Renal pelvis (tissue), 4 donors: ENCODE data around the gene NARF. TPM values are rescaled to one million over a fixed set of nuclear protein-coding genes. Genes with fewer than 3 reads are reported as not detected.
A peak's percentile ranks its signal among the peaks of the same experiment; 100 is the strongest.
"Not testable (repeated sequence)": the region's sequence is repeated elsewhere in the genome, so short reads cannot be mapped to it uniquely, and the experiment has no call there.

Experiments used
- DNase-seq: peaks from one replicate; pipeline ENCODE4 v3.0.0-alpha.2; 2013
- polyA plus RNA-seq, 3 donors: library from polyadenylated mRNA; unstranded; fragments of 120-200 nt; gene quantifications; one replicate each; pipeline ENCODE4 v1.2.1, GENCODE V29; 2013; ENCODE audit not compliant: insufficient read length in 3 of 3

The NARF gene
- polyA plus RNA-seq, 3 donors = 95.4 to 104 (median 98.2) TPM

- no peak for DNase-seq
Observed at GRCh38 chr17:82444284-82444893, 14.2 kb upstream of the NARF start.

GRCh38 chr17:82444941-82445521 is 13.5 kb upstream of the NARF start:
- DNase-seq = no peak

- no peak for DNase-seq
Observed at GRCh38 chr17:82445542-82445941, 13.0 kb upstream of the NARF start.

GRCh38 chr17:82446124-82446523 is 12.4 kb upstream of the NARF start:
- no peak for DNase-seq

DNA sequence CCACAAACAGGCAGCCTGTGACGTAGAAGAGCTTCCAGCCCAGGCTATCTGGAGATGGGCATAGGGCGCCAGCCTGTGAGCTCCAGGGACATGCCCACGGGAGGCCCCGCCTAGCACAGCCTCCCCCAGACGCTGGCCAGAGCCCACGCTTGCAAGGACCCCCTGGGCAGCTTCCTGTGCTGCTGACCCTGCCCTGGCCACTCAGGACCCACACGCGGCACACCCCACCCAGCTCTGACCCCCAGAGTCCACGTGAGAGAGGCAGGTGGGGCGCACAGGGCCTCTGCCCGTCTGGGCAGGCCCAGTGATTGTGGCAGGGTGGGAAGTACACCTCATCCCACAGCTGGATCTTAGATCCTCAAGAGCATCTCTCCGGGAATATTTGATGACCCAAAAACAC is 11.9 kb upstream of the NARF start:
- DNase-seq = no peak

GRCh38 chr17:82447876-82448275 is 10.7 kb upstream of the NARF start:
- DNase-seq = no peak

- DNase-seq = no peak
Observed at GRCh38 chr17:82449131-82449882, 9.2 kb upstream of the NARF start.

DNA sequence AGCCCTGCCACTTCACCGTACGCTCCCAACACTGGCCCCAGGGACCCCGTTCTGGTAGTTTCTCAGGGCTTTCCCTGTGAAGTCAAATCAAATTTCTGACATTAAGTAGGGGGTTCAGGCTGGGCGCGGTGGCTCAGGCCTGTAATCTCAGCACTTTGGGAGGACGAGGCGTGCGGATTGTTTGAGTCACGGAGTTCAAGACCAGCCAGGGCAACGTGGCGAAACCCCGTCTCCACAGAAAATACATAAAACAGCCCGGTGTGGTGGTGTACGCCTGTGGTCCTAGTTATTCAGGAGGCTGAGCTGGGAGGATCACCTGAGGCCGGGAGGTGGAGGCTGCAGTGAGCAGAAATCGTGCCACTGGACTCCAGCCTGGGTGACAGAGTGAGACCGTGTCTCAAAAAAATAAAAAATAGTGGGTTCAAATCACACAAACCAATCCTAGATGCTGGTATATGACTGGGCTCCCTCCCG is 8.6 kb upstream of the NARF start:
- DNase-seq = no peak

DNA sequence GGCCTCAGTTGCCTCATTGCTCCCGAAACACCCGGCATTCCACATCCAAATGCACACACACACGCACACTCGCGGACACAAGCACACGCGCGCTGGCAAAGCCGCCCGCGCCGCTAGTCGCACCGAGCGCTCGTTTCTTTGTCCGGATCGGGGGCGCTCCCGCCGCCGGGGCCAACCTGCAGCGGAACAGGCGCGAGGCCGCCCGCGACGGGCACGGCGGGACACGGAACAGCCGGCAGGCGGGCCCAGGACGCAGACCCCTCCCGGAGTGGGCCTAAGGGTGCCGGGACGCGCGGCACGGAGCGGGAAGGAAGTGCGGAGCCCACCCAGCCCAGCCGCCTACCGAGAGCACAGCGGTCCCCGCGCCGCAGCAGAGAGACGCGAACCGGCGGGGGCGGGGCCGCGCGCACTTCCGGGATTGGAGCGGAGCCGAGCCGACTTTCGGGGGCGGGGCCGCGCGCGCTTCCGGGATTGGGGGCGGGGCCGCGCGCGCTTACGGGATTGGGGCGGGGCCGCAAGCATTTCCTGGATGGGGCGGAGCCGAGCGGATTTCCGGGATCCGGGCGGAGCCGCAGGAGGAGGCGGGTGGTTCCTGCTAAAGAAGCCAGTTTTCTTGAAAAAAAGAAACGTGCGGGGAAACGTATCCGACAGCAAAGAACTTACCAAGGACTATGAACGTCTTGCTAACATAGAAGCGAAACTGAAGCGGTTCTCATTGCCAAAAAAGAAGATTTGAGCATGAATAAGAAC is 8.0 kb upstream of the NARF start, which contains the start of gene CYBC1:
CYBC1 (minus strand) TSS at position 396 of the 750 bp plus-strand sequence. CDS start 1,498 bp downstream, outside the sequence.
- peak; percentile 93 for DNase-seq

- no peak for DNase-seq
Observed at GRCh38 chr17:82452162-82452561, 6.4 kb upstream of the NARF start.

DNA sequence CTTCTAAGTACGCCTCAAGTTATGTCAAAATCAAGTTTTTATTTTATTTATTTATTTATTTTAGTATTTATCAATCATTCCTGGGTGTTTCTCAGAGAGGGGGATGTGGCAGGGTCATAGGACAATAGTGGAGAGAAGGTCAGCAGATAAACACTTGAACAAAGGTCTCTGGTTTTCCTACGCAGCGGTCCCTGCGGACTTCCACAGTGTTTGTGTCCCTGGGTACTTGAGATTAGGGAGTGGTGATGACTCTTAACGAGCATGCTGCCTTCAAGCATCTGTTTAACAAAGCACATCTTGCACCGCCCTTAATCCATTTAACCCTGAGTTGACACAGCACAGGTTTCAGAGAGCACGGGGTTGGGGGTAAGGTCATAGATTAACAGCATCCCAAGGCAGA is 5.4 kb upstream of the NARF start:
- not testable (repeated sequence) for DNase-seq

DNA sequence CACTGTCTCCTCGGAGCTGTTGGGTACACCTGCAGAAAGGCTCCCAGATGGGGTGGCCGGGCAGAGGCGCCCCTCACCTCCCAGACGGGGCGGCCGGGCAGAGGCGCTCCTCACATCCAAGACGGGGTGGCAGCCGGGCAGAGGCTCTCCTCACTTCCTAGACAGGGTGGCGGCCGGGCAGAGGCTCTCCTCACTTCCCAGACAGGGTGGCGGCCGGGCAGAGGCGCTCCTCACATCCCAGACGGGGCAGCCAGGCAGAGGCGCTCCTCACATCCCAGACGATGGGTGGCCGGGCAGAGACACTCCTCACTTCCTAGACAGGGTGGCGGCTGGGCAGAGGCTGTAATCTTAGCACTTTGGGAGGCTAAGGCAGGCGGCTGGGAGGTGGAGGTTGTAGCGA is 4.8 kb upstream of the NARF start:
- DNase-seq = not testable (repeated sequence)

- DNase-seq = no peak
Observed at GRCh38 chr17:82457073-82457928, 1.2 kb upstream of the NARF start.

- no peak for DNase-seq
Observed at GRCh38 chr17:82457929-82458178, 687 bp upstream of the NARF start.

DNA sequence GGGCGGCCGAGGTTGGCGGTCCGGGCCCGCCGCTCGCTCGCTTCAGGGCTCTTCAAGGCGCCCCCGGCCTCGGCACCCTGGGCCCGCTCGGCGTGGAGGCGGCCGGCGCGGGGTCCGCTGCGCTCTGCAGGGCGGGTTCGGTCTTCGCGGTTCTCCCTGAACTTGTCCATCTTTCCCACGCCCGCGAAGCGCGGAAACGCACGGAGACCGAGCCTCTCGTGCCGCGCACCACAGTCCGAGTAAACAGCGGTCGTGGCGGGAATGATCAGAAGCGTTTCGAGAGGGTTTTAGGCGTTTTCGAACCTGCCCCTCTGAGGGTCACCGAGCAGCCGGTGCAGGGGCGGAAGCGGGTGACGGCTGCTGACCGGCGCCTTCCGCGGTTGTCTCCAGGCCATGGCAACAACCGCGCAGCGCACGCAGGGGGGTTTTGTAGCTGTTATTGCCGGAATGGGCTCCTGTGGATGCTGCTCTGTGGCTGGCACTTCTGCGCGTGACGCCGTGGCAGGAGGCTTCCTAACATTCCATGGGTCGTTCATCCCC is 414 bp downstream of the NARF start:
- DNase-seq = no peak

DNA sequence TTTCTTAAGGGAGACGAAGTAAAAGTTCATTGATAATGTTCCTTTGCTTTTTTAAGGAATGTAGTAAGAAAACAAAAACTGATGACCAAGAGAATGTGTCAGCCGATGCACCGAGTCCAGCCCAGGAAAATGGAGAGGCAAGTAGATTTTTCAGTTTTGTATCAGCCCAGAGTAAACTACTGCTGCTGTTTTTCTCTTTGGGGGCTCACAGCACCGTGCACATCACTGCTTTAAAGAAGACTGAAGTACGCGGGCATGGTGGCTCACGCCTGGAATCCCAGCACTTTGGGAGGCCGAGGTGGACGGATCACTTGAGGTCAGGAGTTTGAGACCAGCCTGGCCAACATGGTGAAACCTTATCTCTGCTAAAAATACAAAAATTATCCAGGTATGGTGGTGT is 1.4 kb downstream of the NARF start:
- not testable (repeated sequence) for DNase-seq

- no peak for DNase-seq
Observed at GRCh38 chr17:82461827-82462524, 3.4 kb downstream of the NARF start.

GRCh38 chr17:82463391-82463790 is 4.8 kb downstream of the NARF start:
- DNase-seq = no peak

DNA sequence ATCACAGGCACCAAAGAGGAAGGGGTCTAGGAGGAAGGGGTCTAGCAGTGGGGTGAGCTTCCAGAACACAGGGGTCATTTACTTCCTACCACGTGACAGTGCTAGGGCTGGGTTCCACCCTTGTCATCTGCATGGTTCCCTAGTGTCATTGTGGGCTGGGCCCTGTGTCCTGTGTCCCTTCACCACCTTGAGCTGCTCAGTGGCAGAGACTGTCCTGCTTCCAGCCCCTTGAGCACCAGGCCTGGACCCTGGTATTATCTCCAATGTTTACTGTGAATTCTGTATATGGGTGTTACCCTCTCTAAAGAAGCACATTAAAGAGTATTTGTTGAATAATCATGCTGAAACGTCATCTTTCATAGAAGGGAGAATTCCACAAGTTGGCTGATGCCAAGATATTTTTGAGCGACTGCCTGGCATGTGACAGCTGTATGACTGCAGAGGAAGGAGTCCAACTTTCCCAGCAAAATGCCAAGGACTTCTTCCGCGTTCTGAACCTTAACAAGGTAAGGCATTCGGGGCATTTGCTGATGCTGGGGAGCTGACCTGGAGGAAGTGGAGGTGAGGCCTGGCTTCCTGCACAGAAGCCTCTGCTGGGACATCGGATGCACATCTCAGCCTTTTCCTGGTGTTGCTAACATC is 5.5 kb downstream of the NARF start:
- DNase-seq = no peak

- no peak for DNase-seq
Observed at GRCh38 chr17:82464567-82464929, 6.0 kb downstream of the NARF start.
